ENCODE measurements around the gene DMD.

DNA sequence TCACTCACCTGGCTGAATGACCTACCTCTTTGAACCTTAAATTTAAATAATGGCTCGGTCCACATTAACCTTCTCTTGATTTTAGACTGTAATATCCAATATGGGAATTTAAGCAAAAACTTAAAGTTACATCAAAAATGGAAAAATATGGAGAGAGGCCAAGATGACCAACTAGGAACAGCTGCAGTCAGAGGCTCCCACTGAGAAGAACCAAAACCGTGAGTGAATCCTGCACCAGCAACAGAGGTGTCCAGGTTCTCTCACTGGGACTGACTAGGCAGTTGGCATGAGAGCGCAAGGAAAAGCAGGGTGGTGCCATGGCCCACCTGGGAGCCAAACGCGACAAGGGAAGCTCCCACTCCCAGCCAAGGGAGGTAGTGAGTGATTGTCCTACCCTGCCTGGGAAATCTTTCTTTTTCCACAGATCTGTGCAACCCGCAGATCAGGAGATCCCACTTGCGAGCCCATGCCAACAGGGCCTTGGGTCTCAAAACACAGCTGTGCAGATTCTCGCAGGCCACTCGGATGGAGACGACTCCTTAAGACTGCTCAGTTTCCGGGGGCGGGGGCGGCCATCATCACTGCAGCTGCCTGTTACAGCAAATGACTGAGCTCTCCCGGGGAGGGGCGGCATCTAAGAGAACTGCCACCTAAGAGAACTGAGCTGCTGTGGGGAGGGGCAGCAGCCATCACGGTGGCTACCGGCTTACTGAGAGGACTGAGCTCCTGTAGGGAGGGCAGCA is 343.4 kb downstream of the DMD start:
- TF ChIP-seq, protein P1, sequence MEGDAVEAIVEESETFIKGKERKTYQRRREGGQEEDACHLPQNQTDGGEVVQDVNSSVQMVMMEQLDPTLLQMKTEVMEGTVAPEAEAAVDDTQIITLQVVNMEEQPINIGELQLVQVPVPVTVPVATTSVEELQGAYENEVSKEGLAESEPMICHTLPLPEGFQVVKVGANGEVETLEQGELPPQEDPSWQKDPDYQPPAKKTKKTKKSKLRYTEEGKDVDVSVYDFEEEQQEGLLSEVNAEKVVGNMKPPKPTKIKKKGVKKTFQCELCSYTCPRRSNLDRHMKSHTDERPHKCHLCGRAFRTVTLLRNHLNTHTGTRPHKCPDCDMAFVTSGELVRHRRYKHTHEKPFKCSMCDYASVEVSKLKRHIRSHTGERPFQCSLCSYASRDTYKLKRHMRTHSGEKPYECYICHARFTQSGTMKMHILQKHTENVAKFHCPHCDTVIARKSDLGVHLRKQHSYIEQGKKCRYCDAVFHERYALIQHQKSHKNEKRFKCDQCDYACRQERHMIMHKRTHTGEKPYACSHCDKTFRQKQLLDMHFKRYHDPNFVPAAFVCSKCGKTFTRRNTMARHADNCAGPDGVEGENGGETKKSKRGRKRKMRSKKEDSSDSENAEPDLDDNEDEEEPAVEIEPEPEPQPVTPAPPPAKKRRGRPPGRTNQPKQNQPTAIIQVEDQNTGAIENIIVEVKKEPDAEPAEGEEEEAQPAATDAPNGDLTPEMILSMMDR (IDR thresholded peaks at IDR 0.05): no peak
- TF ChIP-seq POLR2A (IDR thresholded peaks at IDR 0.05) (no peak), POLR2AphosphoS5 (IDR thresholded peaks at IDR 0.05) (no peak), EP300 (IDR thresholded peaks at IDR 0.05) (no peak)
